WTC11 (cell line): ENCODE measurements around the gene ITPKB. TPM values are rescaled to one million over a fixed set of nuclear protein-coding genes. Genes with fewer than 3 reads are reported as not detected.

Experiments
- ATAC-seq: fragments of 200-7000 bp; cut with Tn5 transposase; 2 replicates; pipeline ENCODE4 v1.10.0; 2021; ENCODE audit warnings: mild to moderate bottlenecking, moderate library complexity
- CTCF ChIA-PET: fragments of 300-600 bp; sonication (Branson Sonifier 250); formaldehyde crosslinking; loops from one replicate; lab custom pipeline; 2021; ENCODE audit warnings: antibody characterized with exemption; lab: Charles Lee
- POLR2A ChIA-PET: fragments of 350-600 bp; sonication (Branson Sonifier 250); formaldehyde crosslinking; loops from one replicate; lab custom pipeline; 2021; ENCODE audit warnings: antibody characterized with exemption; lab: Charles Lee
- DNase-seq: peaks from one replicate; pipeline ENCODE4 v3.0.0; 2021; ENCODE audit warnings: low spot score
- H3K27ac Mint-ChIP-seq: 2 replicates; pipeline ENCODE4 v1.8.0; 2021; ENCODE audit warnings: mixed read lengths
- H3K27me3 Mint-ChIP-seq: 2 replicates; pipeline ENCODE4 v1.8.0; 2021; ENCODE audit warnings: low read depth, mild to moderate bottlenecking, moderate library complexity, mixed read lengths
- H3K36me3 Mint-ChIP-seq: 2 replicates; pipeline ENCODE4 v1.8.0; 2021; ENCODE audit warnings: mixed read lengths
- H3K4me1 Mint-ChIP-seq: 2 replicates; pipeline ENCODE4 v1.8.0; 2022; ENCODE audit warnings: mixed read lengths
- H3K4me3 Mint-ChIP-seq: 2 replicates; pipeline ENCODE4 v1.8.0; 2021; ENCODE audit warnings: mild to moderate bottlenecking, moderate library complexity, mixed read lengths
- H3K9me3 Mint-ChIP-seq: 2 replicates; pipeline ENCODE4 v1.8.0; 2021; ENCODE audit warnings: mixed read lengths
- AFF4 ChIP-seq: sonication (generic); formaldehyde crosslinking; IDR thresholded peaks from 2 replicates; pipeline ENCODE4 v1.8.1; 2023; ENCODE audit warnings: mild to moderate bottlenecking, missing genetic modification reagents, borderline replicate concordance
- ATF3 ChIP-seq: sonication (generic); formaldehyde crosslinking; conservative IDR thresholded peaks from 2 replicates; pipeline ENCODE4 v1.8.1; 2022; ENCODE audit warnings: mild to moderate bottlenecking, missing genetic modification reagents
- E2F1 ChIP-seq: sonication (generic); formaldehyde crosslinking; IDR thresholded peaks from 2 replicates; pipeline ENCODE4 v1.8.0; 2022; ENCODE audit warnings: mild to moderate bottlenecking, missing genetic modification reagents
- E2F5 ChIP-seq: sonication (generic); formaldehyde crosslinking; IDR thresholded peaks from 2 replicates; pipeline ENCODE4 v1.8.1; 2022; ENCODE audit warnings: mild to moderate bottlenecking, moderate library complexity, missing genetic modification reagents
- FOXJ3 ChIP-seq: sonication (generic); formaldehyde crosslinking; IDR thresholded peaks from 2 replicates; pipeline ENCODE4 v1.9.0; 2021; ENCODE audit warnings: missing genetic modification reagents, mild to moderate bottlenecking, borderline replicate concordance
- FOXK1 ChIP-seq: sonication (generic); formaldehyde crosslinking; IDR thresholded peaks from 2 replicates; pipeline ENCODE4 v1.8.0; 2022; ENCODE audit warnings: mild to moderate bottlenecking, moderate library complexity, missing genetic modification reagents
- GABPB1 ChIP-seq: sonication (generic); formaldehyde crosslinking; IDR thresholded peaks from 2 replicates; pipeline ENCODE4 v1.8.1; 2023; ENCODE audit warnings: mild to moderate bottlenecking, missing genetic modification reagents
- IRF1 ChIP-seq: sonication (generic); formaldehyde crosslinking; IDR thresholded peaks from 2 replicates; pipeline ENCODE4 v1.8.0; 2023; ENCODE audit warnings: missing genetic modification reagents
- JAZF1 ChIP-seq: fragments of 250-450 bp; sonication (Bioruptor Pico); IDR thresholded peaks from 2 replicates; pipeline ENCODE4 v1.9.0; 2021; ENCODE audit warnings: moderate library complexity, mild to moderate bottlenecking, inconsistent platforms
- MAX ChIP-seq: sonication (generic); formaldehyde crosslinking; IDR thresholded peaks from 2 replicates; pipeline ENCODE4 v1.8.0; 2022; ENCODE audit warnings: mild to moderate bottlenecking, missing genetic modification reagents
- MLX ChIP-seq: sonication (generic); formaldehyde crosslinking; IDR thresholded peaks from 2 replicates; pipeline ENCODE4 v1.8.1; 2023; ENCODE audit warnings: mild to moderate bottlenecking, missing genetic modification reagents, moderate library complexity
- MYBL2 ChIP-seq: sonication (generic); formaldehyde crosslinking; IDR thresholded peaks from 2 replicates; pipeline ENCODE4 v1.8.1; 2023; ENCODE audit warnings: mild to moderate bottlenecking, moderate library complexity, missing genetic modification reagents
- NR3C1 ChIP-seq: sonication (generic); formaldehyde crosslinking; conservative IDR thresholded peaks from 2 replicates; pipeline ENCODE4 v1.8.1; 2023; ENCODE audit warnings: low read depth, mild to moderate bottlenecking, missing genetic modification reagents
- STAT6 ChIP-seq: sonication (generic); formaldehyde crosslinking; conservative IDR thresholded peaks from 2 replicates; pipeline ENCODE4 v1.8.1; 2023; ENCODE audit warnings: mild to moderate bottlenecking, low read depth, missing genetic modification reagents, moderate library complexity
- ZBTB21 ChIP-seq: sonication (generic); formaldehyde crosslinking; IDR thresholded peaks from 2 replicates; pipeline ENCODE4 v1.8.1; 2023; ENCODE audit warnings: mild to moderate bottlenecking, missing genetic modification reagents, borderline replicate concordance
- ZNF219 ChIP-seq: sonication (generic); formaldehyde crosslinking; IDR thresholded peaks from 2 replicates; pipeline ENCODE4 v1.8.0; 2023; ENCODE audit warnings: missing genetic modification reagents, mild to moderate bottlenecking, borderline replicate concordance
- ZNF317 ChIP-seq: sonication (generic); formaldehyde crosslinking; IDR thresholded peaks from 2 replicates; pipeline ENCODE4 v1.8.1; 2023; ENCODE audit warnings: low read depth, mild to moderate bottlenecking, moderate library complexity, missing genetic modification reagents, borderline replicate concordance
- ZNF512 ChIP-seq: sonication (generic); formaldehyde crosslinking; IDR thresholded peaks from 2 replicates; pipeline ENCODE4 v1.8.1; 2022; ENCODE audit warnings: missing genetic modification reagents, borderline replicate concordance
- ZNF671 ChIP-seq: fragments of 250-450 bp; sonication (Bioruptor Pico); IDR thresholded peaks from 2 replicates; pipeline ENCODE4 v1.8.0; 2021; ENCODE audit warnings: mild to moderate bottlenecking
- total RNA-seq: library from RNA; stranded (reverse); gene quantifications from 3 replicates; pipeline ENCODE4 v1.2.3, GENCODE V29; 2021

ITPKB gene
- total RNA-seq, 1 experiment from 2014 or later, result 15.6 TPM

- H3K9me3 Mint-ChIP-seq, result no peaks in the 10 kb centered on the region
- CTCF ChIA-PET, result interaction anchor here (1.2 to 2.5 kb wide), 3 partner anchors 16 to 40 kb away, joined by 3 to 8 read pairs (median 6); no protein-coding TSS in a partner anchor
- POLR2A ChIA-PET, result no interaction called here
- H3K4me3 Mint-ChIP-seq, result no peak overlapping the region
- no peaks in the 10 kb centered on the region for H3K27me3 Mint-ChIP-seq
- TF ChIP-seq MYBL2 (CRISPR knock-in tag) (no peak), JAZF1 (CRISPR knock-in tag) (no peak), GABPB1 (CRISPR knock-in tag) (no peak), ZBTB21 (CRISPR knock-in tag) (no peak), FOXJ3 (CRISPR knock-in tag) (no peak), FOXK1 (no peak), MLX (CRISPR knock-in tag) (no peak), ZNF512 (CRISPR knock-in tag) (no peak), MAX (CRISPR knock-in tag) (no peak), NR3C1 (CRISPR knock-in tag) (no peak)
- no peak for DNase-seq
- ATAC-seq, result no peak
- H3K4me1 Mint-ChIP-seq, result peaks cover 11% of the 10 kb centered on the region
- no peak overlapping the region for H3K27ac Mint-ChIP-seq
- no peaks in the 10 kb centered on the region for H3K36me3 Mint-ChIP-seq
Measured at GRCh38 chr1:226586116-226586515, 153.0 kb downstream of the ITPKB start.

GRCh38 chr1:226584164-226584563, 154.9 kb downstream of the ITPKB start:
- H3K4me1 Mint-ChIP-seq, result no peaks in the 10 kb centered on the region
- no peak for DNase-seq
- ChIA-PET POLR2A (no interaction called here), CTCF (interaction anchor here (1.6 kb wide), 1 partner anchor 14 kb away, joined by 3 read pairs; no protein-coding TSS in a partner anchor)
- peaks cover 4% of the 10 kb centered on the region; the same call in 1 of the 2 replicates for H3K9me3 Mint-ChIP-seq
- H3K27ac Mint-ChIP-seq, result no peak overlapping the region
- no peak overlapping the region for H3K4me3 Mint-ChIP-seq
- no peaks in the 10 kb centered on the region for H3K27me3 Mint-ChIP-seq
- no peaks in the 10 kb centered on the region for H3K36me3 Mint-ChIP-seq
- ATAC-seq, result no peak
- no peak for TF ChIP-seq ZNF671
- no peak for TF ChIP-seq E2F5 (CRISPR knock-in tag)
- no peak for TF ChIP-seq ZBTB21 (CRISPR knock-in tag)
- no peak for TF ChIP-seq AFF4 (CRISPR knock-in tag)
- TF ChIP-seq STAT6, result no peak
- no peak for TF ChIP-seq ZNF219 (CRISPR knock-in tag)
- no peak for TF ChIP-seq ATF3
- TF ChIP-seq E2F1 (CRISPR knock-in tag), result no peak
- TF ChIP-seq GABPB1 (CRISPR knock-in tag), result no peak
- no peak for TF ChIP-seq IRF1 (CRISPR knock-in tag)
- no peak for TF ChIP-seq ZNF317 (CRISPR knock-in tag)
